IPS-18c (cell line): ENCODE results near the gene PTGDS.

Source experiments
- H3K4me3 ChIP-seq: 2 replicates; pipeline ENCODE4 v1.7.0; 2013; ENCODE audit warnings: low read depth, mild to moderate bottlenecking, low read length, moderate library complexity; ENCODE audit not compliant: insufficient read depth
- H3K9me3 ChIP-seq: one replicate; pipeline ENCODE4 v1.6.1; 2013; ENCODE audit warnings: mild to moderate bottlenecking, low read length, moderate library complexity; ENCODE audit not compliant: control insufficient read depth, insufficient read depth

PTGDS gene

GRCh38 chr9:136979769-136980587 lies 2.7 kb downstream of the PTGDS start:
- H3K9me3 ChIP-seq: no peaks in the 10 kb centered on the region
- H3K4me3 ChIP-seq: no peak overlapping the region

DNA sequence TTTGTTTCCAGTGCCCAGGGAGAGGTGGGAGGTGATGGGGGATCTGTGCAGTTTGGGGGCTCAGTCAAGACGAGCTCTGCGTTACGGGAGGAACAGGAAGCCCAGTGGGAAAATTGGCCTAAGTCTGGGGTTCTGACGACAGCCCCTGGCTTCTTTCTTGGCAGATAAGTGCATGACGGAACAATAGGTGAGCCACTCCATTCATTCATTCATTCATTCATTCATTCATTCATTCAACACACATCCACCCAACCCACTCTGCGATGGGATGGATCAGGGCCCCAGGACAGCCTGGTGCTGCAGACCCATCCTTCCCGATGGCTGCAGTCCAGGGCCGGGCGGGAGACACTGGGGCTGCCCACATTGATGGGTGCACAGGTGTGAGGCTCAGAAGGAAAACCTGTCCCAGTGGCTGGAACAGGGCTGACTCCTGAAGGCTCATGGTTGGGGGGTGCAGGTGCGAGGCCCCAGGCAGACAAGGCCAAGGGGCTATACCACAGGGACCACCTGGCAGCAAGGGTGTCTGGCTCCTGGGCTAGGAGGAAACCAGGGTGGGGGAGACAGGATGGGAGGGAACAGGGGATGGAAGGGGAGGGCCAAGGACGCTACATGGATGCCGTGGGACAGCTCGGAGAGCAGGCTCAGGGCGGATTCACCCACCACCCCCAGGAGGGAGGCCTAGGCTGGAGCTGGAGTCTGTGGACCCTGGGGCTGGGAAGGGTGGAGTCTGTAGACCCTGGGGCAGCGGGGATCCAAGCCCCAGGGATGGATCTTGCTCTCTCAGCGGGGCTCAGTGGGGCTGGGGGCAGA lies 3.6 kb downstream of the PTGDS start:
- Histone ChIP-seq H3K4me3 (no peak overlapping the region), H3K9me3 (no peaks in the 10 kb centered on the region)

GRCh38 chr9:136981588-136982231 lies 4.4 kb downstream of the PTGDS start:
- no peak overlapping the region for H3K4me3 ChIP-seq
- H3K9me3 ChIP-seq: no peaks in the 10 kb centered on the region

DNA sequence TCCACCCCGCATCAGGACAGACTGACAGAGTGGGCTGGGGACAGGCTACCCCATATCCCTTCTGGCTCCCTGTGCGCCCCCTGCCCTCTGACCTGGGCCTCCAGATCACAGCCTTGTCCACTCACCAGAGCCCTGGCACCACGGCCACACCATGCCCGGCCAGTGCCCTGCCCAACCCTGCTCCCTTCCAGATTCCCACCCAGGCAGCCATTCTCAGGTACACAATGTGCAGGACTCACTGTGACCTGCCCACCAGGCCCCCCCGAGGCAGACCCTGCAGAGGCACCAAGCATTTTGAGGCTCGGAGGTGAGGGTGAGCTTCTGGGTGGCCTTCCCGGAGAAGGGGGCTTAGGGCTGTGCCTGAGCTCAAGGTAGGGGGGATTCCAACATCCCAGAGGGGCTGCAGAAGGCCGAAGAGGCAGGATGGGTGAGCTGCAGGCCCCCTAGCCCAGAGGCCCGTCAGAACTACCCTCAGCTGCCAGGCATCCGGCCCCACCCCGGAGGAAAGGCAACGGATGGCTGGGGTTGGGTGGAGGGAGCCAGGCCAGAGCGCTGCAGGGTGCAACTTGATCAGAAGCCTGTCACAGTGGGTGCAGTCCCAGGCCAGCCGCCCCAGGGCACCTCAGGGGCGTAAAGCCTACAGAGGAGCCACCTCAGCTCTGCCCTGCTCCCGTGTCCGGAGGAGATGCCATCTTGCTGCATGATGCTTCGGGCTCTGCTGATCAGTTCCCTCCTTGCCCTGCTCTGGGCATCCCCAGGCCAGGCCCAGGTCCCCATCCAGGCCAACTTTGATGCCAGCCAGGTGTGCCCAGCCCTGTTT lies 5.1 kb downstream of the PTGDS start, which contains the start of gene LCNL1:
LCNL1 (plus strand) TSS at position 762 of the 820 bp plus-strand sequence. CDS start 594 bp downstream, outside the sequence.
- Histone ChIP-seq H3K9me3 (no peaks in the 10 kb centered on the region), H3K4me3 (no peak within 1 kb of the TSS)

GRCh38 chr9:136983167-136983566 lies 5.9 kb downstream of the PTGDS start:
- Histone ChIP-seq H3K9me3 (no peaks in the 10 kb centered on the region), H3K4me3 (no peak overlapping the region)

- Histone ChIP-seq H3K9me3 (no peaks in the 10 kb centered on the region), H3K4me3 (no peak overlapping the region)
Observed at GRCh38 chr9:136983656-136984314, 6.5 kb downstream of the PTGDS start.

GRCh38 chr9:136984464-136985026 lies 7.2 kb downstream of the PTGDS start:
- Histone ChIP-seq H3K4me3 (no peak overlapping the region), H3K9me3 (no peaks in the 10 kb centered on the region)

GRCh38 chr9:136985027-136985602 lies 7.8 kb downstream of the PTGDS start:
- no peak overlapping the region for H3K4me3 ChIP-seq

DNA sequence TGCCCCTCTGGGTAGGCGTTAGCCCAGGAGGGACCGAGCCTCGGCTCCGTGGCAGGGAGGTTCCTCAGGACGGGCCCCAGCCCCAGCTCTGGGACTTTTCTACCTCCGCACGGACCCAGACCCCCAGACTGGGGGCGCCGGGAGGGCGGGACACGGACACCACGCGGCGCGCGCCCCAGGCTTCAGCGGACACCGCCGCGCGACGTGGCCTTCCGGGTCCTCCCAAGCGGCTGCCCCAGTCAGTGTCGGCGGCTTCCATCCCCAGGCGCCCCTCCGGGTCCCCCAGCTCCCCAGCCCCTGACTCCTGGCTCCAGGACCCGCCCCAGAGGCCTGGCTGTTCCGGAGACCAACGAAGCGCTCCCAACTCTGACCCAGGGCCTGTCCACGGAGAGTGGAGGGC lies 8.5 kb downstream of the PTGDS start:
- H3K4me3 ChIP-seq: no peak overlapping the region
- H3K9me3 ChIP-seq: no peaks in the 10 kb centered on the region

More at GRCh38 chr9:136985027-136985602, 7.8 kb downstream of the PTGDS start:
- no peaks in the 10 kb centered on the region for H3K9me3 ChIP-seq

DNA sequence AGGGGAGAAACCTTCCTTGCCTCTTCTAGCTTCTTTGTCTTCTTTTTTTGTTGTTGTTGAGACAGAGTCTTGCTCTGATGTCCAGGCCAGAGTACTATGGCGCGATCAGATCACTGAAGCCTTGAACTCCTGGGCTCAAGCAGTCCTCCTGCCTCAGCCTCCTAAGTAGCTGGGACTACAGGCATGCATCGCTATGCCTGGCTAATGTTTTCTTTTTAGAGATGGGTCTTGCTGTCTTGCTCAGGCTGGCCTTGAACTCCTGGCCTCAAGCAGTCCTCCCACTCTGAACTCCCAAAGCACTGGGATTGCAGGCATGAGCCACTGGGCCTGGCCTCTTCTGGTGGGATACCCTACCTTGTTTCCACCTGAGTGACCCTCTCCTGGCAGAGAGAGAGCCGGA lies 11.6 kb downstream of the PTGDS start:
- Histone ChIP-seq H3K4me3 (no peak overlapping the region), H3K9me3 (no peaks in the 10 kb centered on the region)

DNA sequence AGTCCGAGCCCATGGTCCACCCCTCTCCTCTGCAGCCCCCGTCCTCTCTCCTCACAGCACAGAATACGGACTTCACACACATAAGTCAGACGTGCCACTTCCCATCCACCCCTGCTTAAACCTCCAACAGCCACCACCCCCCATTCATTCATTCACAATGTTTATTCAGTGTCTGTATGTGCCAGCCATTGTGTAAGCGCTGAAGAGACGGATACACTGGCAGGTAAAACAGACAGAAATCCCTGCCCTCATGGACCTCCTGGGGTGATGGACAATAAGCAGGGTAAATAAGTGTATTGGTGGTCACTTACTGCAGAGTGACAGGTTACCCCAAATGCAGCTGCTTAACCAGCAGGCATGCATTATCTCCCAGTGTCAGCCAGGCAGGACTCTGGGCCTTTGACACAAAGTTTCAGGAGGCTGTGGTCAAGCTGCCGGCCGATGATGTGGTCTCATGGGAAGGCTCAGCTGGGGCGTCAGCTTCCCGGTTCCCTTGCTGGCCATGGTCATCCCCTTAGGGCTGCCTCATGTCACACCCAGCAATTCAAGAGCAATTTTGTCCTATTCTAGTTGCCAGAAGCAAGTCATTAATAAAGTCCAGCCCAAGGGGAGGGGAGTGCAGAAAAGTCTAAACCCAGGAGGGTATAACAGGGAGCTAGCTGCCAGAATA lies 13.1 kb downstream of the PTGDS start:
- no peaks in the 10 kb centered on the region for H3K9me3 ChIP-seq
- no peak overlapping the region for H3K4me3 ChIP-seq

- Histone ChIP-seq H3K9me3 (no peaks in the 10 kb centered on the region), H3K4me3 (peak within 1 kb of the TSS; percentile 89)
Observed at GRCh38 chr9:136991993-136992818, 14.9 kb downstream of the PTGDS start, which contains the start of gene PAXX. TSS of gene PAXX (plus strand) at chr9:136992422. CDS start at chr9:136992444, 22 bp downstream.

- Histone ChIP-seq H3K9me3 (no peaks in the 10 kb centered on the region), H3K4me3 (peak overlapping the region; percentile 89)
Observed at GRCh38 chr9:136992819-136993369, 15.6 kb downstream of the PTGDS start.

- H3K9me3 ChIP-seq: no peaks in the 10 kb centered on the region
- no peak overlapping the region for H3K4me3 ChIP-seq
Observed at GRCh38 chr9:136994180-136994887, 17.0 kb downstream of the PTGDS start.
